Measurements from ENCODE around the gene MGMT. TPM values are rescaled to one million over a fixed set of nuclear protein-coding genes. Genes with fewer than 3 reads are reported as not detected.

Gene MGMT
- total RNA-seq, 1 experiment from 2014 or later: 21.2 TPM

DNA sequence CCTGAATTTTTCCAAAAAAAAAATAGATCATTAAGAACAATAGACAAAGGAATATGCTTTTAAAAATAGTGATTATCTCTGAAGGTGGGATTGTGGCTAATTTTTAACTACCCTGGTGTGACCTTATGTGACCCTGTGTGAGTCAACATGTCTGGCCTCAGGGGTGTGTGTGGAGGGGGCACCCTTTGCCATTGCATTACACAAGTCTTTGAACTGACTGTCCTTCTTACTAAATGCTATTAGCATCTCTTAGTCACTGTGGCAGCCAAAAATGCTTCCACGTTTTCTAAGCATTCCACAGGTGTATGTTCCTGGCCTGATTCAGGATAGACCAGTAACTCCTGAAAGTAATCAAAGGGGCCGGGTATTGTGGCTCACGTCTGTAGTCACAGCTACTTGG, 175.4 kb downstream of the MGMT start:
- no peaks in the 10 kb centered on the region for H3F3A ChIP-seq (ENCODE audit: insufficient read depth, low read depth)
- no peak overlapping the region for H3K4me2 ChIP-seq
- ChIA-PET POLR2A (ENCODE audit: unreplicated experiment) (no interaction called here), CTCF (no interaction called here)
- no peak overlapping the region for H3K27ac ChIP-seq
- no peaks in the 10 kb centered on the region for H3K9me3 ChIP-seq (ENCODE audit: insufficient read depth, low read depth)
- H3K4me1 ChIP-seq (replicated peaks; ENCODE audit: insufficient read depth): peaks cover 9% of the 10 kb centered on the region
- TF ChIP-seq, protein P1, sequence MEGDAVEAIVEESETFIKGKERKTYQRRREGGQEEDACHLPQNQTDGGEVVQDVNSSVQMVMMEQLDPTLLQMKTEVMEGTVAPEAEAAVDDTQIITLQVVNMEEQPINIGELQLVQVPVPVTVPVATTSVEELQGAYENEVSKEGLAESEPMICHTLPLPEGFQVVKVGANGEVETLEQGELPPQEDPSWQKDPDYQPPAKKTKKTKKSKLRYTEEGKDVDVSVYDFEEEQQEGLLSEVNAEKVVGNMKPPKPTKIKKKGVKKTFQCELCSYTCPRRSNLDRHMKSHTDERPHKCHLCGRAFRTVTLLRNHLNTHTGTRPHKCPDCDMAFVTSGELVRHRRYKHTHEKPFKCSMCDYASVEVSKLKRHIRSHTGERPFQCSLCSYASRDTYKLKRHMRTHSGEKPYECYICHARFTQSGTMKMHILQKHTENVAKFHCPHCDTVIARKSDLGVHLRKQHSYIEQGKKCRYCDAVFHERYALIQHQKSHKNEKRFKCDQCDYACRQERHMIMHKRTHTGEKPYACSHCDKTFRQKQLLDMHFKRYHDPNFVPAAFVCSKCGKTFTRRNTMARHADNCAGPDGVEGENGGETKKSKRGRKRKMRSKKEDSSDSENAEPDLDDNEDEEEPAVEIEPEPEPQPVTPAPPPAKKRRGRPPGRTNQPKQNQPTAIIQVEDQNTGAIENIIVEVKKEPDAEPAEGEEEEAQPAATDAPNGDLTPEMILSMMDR (conservative IDR thresholded peaks at IDR 0.05): no peak
- no peak for TF ChIP-seq EZH2 (IDR thresholded peaks at IDR 0.05; ENCODE audit: low read depth)
- no peaks in the 10 kb centered on the region for H3K9me2 ChIP-seq (ENCODE audit: insufficient read depth)
- no TSS peak for BruUV-seq (replicated peaks)
- no peak overlapping the region for H3K4me3 ChIP-seq
- no peaks in the 10 kb centered on the region for H4K20me1 ChIP-seq (ENCODE audit: insufficient read depth)
- H3K27me3 ChIP-seq (ENCODE audit: insufficient read depth, low read depth): no peaks in the 10 kb centered on the region
- H2AFZ ChIP-seq: no peak overlapping the region
- no peaks in the 10 kb centered on the region for H3K36me3 ChIP-seq (ENCODE audit: low read depth)
- H3K79me2 ChIP-seq (ENCODE audit: low read depth): no peaks in the 10 kb centered on the region
- intact Hi-C loops (cut with micrococcal nuclease; ENCODE audit: unreplicated experiment): no loop called here
- DNase-seq: peak; percentile 17 to 68

DNA sequence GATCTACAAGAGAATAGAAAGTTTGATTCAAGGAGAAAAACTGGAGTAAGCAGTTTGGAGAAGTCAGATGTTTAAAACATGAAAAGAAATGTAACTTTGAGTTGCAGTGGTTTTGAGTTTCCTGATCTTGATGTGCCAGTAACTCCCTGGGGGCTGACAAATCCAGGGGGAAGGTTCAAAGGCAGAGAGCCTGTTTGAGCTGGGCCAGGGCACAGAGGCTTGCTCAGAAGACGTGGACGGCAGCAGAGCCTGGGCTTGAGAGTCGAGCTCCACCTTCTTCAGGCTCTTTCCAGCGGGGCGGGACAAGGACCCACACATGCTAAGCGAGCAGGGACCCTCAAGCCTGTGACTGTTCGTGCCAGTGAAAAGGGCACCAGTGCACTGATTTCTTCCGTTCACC, 176.2 kb downstream of the MGMT start:
- ChIA-PET POLR2A (ENCODE audit: unreplicated experiment) (no interaction called here), CTCF (no interaction called here)
- Histone ChIP-seq H2AFZ (no peak overlapping the region), H3K4me1 (replicated peaks; ENCODE audit: insufficient read depth) (peaks cover 9% of the 10 kb centered on the region), H3K4me2 (no peak overlapping the region), H4K20me1 (ENCODE audit: insufficient read depth) (no peaks in the 10 kb centered on the region), H3K9me3 (ENCODE audit: insufficient read depth, low read depth) (no peaks in the 10 kb centered on the region), H3K4me3 (no peak overlapping the region), H3K9me2 (ENCODE audit: insufficient read depth) (no peaks in the 10 kb centered on the region), H3K27me3 (ENCODE audit: insufficient read depth, low read depth) (no peaks in the 10 kb centered on the region), H3K27ac (no peak overlapping the region), H3K36me3 (ENCODE audit: low read depth) (no peaks in the 10 kb centered on the region), H3K79me2 (ENCODE audit: low read depth) (no peaks in the 10 kb centered on the region), H3F3A (ENCODE audit: insufficient read depth, low read depth) (no peaks in the 10 kb centered on the region)
- TF ChIP-seq, protein P1 (conservative IDR thresholded peaks at IDR 0.05): no peak
- TF ChIP-seq EZH2 (IDR thresholded peaks at IDR 0.05; ENCODE audit: low read depth): no peak
- intact Hi-C loops (cut with micrococcal nuclease; ENCODE audit: unreplicated experiment): no loop called here
- no TSS peak for BruUV-seq (replicated peaks)
- no peak for DNase-seq

DNA sequence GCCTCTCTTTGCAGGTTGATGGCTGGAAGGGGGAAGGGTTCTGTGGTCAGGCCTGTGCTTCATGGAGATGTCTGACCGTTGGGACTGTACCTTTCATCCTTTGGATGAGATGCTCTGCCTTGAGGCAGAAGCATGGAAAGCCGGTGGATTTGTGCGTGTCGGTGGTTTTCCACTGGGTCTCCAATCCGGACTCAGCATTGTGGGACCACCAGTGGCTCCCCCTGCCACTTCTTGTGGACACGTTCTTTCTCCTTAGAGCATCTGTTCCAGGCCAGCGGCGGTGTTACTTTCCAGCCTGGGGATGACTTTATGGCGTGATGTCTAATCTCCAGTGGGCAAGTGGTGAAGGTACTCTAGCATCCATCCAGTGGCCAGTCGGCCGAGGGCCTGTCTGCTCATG, 178.4 kb downstream of the MGMT start:
- H3K9me3 ChIP-seq (ENCODE audit: insufficient read depth, low read depth): no peaks in the 10 kb centered on the region
- H3K4me3 ChIP-seq: no peak overlapping the region
- BruUV-seq (replicated peaks): no TSS peak
- H3K27ac ChIP-seq: no peak overlapping the region
- H4K20me1 ChIP-seq (ENCODE audit: insufficient read depth): no peaks in the 10 kb centered on the region
- ChIA-PET CTCF (no interaction called here), POLR2A (ENCODE audit: unreplicated experiment) (no interaction called here)
- peaks cover 9% of the 10 kb centered on the region for H3K4me1 ChIP-seq (replicated peaks; ENCODE audit: insufficient read depth)
- H3K36me3 ChIP-seq (ENCODE audit: low read depth): no peaks in the 10 kb centered on the region
- DNase-seq: no peak
- no peak overlapping the region for H3K4me2 ChIP-seq
- no peak for TF ChIP-seq EZH2 (IDR thresholded peaks at IDR 0.05; ENCODE audit: low read depth)
- TF ChIP-seq, protein P1 (conservative IDR thresholded peaks at IDR 0.05): no peak
- no peaks in the 10 kb centered on the region for H3F3A ChIP-seq (ENCODE audit: insufficient read depth, low read depth)
- no peak overlapping the region for H2AFZ ChIP-seq
- no peaks in the 10 kb centered on the region for H3K79me2 ChIP-seq (ENCODE audit: low read depth)
- no peaks in the 10 kb centered on the region for H3K9me2 ChIP-seq (ENCODE audit: insufficient read depth)
- H3K27me3 ChIP-seq (ENCODE audit: insufficient read depth, low read depth): no peaks in the 10 kb centered on the region
- intact Hi-C loops (cut with micrococcal nuclease; ENCODE audit: unreplicated experiment): no loop called here

Measured in PC-9 (cell line).